Astrocyte of the cerebellum (primary cell): ENCODE measurements around the gene TLE7.

Experiments used
- DNase-seq: peaks from one replicate; pipeline ENCODE4 v3.0.0-alpha.2; 2011; ENCODE audit warnings: low read depth
- H3K4me3 ChIP-seq: 2 replicates; pipeline ENCODE4 v1.5.1; 2011; ENCODE audit warnings: mild to moderate bottlenecking, low read depth, low read length, moderate library complexity
- in situ Hi-C: cut with HindIII; loops from 2 replicates; pipeline ENCODE4 v1.10.0; 2017; ENCODE audit warnings: low sequenced_read_pairs
- TF ChIP-seq, protein P1 (sequence below): IDR thresholded peaks from 2 replicates; pipeline ENCODE4 v1.5.1; 2012; ENCODE audit warnings: low read length, low read depth, moderate library complexity, mild to moderate bottlenecking; ENCODE audit errors: missing control alignments

The TLE7 gene

GRCh38 chr16:71425746-71426068 lies 16.1 kb downstream of the TLE7 start:
- peak overlapping the region; percentile 34 for H3K4me3 ChIP-seq
- no peak for DNase-seq
- in situ Hi-C loops, result no loop called here

GRCh38 chr16:71424626-71425025 lies 17.2 kb downstream of the TLE7 start:
- DNase-seq, result no peak
- no peak overlapping the region for H3K4me3 ChIP-seq
- TF ChIP-seq, protein P1, sequence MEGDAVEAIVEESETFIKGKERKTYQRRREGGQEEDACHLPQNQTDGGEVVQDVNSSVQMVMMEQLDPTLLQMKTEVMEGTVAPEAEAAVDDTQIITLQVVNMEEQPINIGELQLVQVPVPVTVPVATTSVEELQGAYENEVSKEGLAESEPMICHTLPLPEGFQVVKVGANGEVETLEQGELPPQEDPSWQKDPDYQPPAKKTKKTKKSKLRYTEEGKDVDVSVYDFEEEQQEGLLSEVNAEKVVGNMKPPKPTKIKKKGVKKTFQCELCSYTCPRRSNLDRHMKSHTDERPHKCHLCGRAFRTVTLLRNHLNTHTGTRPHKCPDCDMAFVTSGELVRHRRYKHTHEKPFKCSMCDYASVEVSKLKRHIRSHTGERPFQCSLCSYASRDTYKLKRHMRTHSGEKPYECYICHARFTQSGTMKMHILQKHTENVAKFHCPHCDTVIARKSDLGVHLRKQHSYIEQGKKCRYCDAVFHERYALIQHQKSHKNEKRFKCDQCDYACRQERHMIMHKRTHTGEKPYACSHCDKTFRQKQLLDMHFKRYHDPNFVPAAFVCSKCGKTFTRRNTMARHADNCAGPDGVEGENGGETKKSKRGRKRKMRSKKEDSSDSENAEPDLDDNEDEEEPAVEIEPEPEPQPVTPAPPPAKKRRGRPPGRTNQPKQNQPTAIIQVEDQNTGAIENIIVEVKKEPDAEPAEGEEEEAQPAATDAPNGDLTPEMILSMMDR, result no peak
- in situ Hi-C loops, result no loop called here

More at GRCh38 chr16:71425746-71426068, 16.1 kb downstream of the TLE7 start:
- TF ChIP-seq, protein P1, result no peak

DNA sequence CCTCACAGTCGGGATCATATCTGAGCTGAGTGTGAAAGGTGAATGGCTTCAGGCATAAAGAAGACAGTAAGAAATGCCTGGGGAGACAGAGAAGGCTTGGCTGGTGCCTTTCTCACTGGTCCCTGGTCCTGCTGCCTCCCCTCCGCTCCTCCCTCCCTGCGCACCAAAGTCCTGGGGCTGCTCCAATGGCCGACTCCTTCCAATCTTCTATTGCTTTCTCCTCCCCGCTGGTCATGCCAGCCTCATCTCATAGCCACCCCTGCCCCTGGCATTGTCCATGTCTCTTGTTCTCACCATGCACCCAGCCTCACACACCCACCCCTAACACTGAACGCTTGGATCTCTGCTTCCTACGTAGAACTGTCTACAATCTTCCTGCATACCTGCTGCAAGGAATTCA lies 18.0 kb downstream of the TLE7 start:
- H3K4me3 ChIP-seq, result no peak overlapping the region
- TF ChIP-seq, protein P1, result no peak
- no peak for DNase-seq
- in situ Hi-C loops, result no loop called here

DNA sequence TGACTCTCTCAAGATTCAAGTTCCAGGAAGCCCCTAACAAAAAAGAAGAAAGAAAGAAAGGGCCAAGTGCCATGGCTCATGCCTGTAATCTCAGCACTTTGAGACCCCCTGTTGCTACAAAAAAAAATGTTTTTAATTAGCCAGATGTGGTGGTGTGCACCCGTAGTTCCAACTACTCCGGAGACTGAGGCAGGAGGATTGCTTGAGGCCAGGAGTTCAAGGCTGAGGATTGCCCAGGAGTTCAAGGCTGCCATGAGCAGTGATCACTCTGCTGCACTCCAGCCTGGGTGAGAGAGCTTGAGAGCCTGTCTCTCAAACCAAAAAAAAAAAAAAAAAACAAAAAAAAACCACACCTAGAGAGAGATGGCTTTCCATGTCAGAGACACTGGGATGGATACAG lies 18.8 kb downstream of the TLE7 start:
- TF ChIP-seq, protein P1, result no peak
- no peak for DNase-seq
- no peak overlapping the region for H3K4me3 ChIP-seq
- in situ Hi-C loops, result no loop called here

- in situ Hi-C loops, result no loop called here
- TF ChIP-seq, protein P1, result peak; percentile 11
- no peak overlapping the region for H3K4me3 ChIP-seq
- DNase-seq, result no peak
These were observed 19.9 kb downstream of the TLE7 start for GRCh38 chr16:71421911-71422310.

- TF ChIP-seq, protein P1, result no peak
These were observed 27.8 kb downstream of the TLE7 start for GRCh38 chr16:71414038-71414437.

GRCh38 chr16:71413341-71413740 lies 28.5 kb downstream of the TLE7 start:
- TF ChIP-seq, protein P1, result no peak
- H3K4me3 ChIP-seq, result no peak overlapping the region
- DNase-seq, result no peak
- in situ Hi-C loops, result no loop called here

More at GRCh38 chr16:71414038-71414437, 27.8 kb downstream of the TLE7 start:
- DNase-seq, result no peak
- no peak overlapping the region for H3K4me3 ChIP-seq
- in situ Hi-C loops, result no loop called here
